ENCODE data around the gene MDM2.

GRCh38 chr12:68844318-68844745 lies 36.4 kb downstream of the MDM2 start:
- TF ChIP-seq, protein P1, sequence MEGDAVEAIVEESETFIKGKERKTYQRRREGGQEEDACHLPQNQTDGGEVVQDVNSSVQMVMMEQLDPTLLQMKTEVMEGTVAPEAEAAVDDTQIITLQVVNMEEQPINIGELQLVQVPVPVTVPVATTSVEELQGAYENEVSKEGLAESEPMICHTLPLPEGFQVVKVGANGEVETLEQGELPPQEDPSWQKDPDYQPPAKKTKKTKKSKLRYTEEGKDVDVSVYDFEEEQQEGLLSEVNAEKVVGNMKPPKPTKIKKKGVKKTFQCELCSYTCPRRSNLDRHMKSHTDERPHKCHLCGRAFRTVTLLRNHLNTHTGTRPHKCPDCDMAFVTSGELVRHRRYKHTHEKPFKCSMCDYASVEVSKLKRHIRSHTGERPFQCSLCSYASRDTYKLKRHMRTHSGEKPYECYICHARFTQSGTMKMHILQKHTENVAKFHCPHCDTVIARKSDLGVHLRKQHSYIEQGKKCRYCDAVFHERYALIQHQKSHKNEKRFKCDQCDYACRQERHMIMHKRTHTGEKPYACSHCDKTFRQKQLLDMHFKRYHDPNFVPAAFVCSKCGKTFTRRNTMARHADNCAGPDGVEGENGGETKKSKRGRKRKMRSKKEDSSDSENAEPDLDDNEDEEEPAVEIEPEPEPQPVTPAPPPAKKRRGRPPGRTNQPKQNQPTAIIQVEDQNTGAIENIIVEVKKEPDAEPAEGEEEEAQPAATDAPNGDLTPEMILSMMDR (IDR thresholded peaks at IDR 0.05) = no peak
- no peak for TF ChIP-seq POLR2A (IDR thresholded peaks at IDR 0.05)

Measured in uterus (tissue), 2 donors.